ENCODE data around the gene BCL2. TPM values are rescaled to one million over a fixed set of nuclear protein-coding genes. Genes with fewer than 3 reads are reported as not detected.

Gene BCL2
- polyA plus RNA-seq, 1 of the 3 experiments (the other 2 are of a cell fraction): 1.5 TPM

DNA sequence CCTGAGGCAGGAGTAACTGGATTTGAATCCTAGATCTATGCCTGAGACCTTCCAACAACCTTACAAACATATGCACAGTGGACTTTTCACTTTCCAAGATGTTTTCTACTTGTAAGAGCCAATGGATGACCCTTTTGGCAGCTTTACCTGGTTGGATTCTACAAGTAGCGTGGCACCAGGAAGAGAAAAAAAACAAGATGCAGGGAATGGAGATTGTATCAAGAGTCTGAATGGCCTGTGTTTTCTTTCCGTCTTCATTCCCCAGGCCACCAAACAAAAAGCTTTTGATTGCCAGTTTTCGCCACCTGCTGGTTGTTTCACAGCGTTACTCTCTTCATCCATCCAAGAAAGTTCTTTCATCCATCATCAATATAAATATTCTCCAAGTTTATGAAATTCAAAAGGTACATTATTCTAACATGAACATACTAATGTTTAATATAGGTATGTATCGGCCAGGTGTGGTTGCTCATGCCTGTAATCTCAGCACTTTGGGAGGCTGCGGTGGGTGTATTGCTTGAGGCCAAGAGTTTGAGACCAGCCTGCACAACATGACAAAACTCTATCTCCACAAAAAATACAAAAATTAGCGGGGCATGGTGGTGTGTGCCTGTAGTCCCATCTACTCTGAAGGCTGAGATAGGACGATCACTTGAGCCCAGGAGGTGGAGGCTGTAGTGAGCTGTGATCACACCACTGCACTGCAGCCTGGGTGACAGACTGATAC, 3.5 kb upstream of the BCL2 start:
- Histone ChIP-seq H3K9me2 (no peaks in the 10 kb centered on the region), H3K79me2 (ENCODE audit: insufficient read depth) (no peaks in the 10 kb centered on the region), H3K27ac (ENCODE audit: low read depth in 2 of 2, low read length in 1 of 2) (peak overlapping the region; percentile 1 to 73; a peak in 3 of 4 replicates), H3F3A (replicated peaks; ENCODE audit: insufficient read depth) (peaks cover 6% of the 10 kb centered on the region), H4K20me1 (ENCODE audit: insufficient read depth) (no peaks in the 10 kb centered on the region), H3K4me1 (ENCODE audit: control insufficient read depth in 1 of 2, insufficient read depth in 2 of 2, low read depth in 1 of 2, low read length in 1 of 2) (peaks cover 5 to 13% of the 10 kb centered on the region in 2 experiments; a peak in 2 of 4 replicates), H3K4me3 (ENCODE audit: low read depth in 2 of 2, low read length in 1 of 2) (peak overlapping the region in 1 of 2 experiments; percentile 30; a peak in 1 of 4 replicates), H3K27me3 (ENCODE audit: insufficient read depth) (no peaks in the 10 kb centered on the region), H3K9me3 (no peaks in the 10 kb centered on the region), H2AFZ (ENCODE audit: low read depth) (peak overlapping the region; percentile 42; the same call in 1 of the 2 replicates), H3K4me2 (peak overlapping the region; percentile 10; the same call in 1 of the 2 replicates), H3K9ac (no peak overlapping the region), H3K36me3 (replicated peaks in 1 of 2; ENCODE audit: control insufficient read depth in 1 of 2, insufficient read depth in 2 of 2, low read length in 1 of 2) (no peaks in the 10 kb centered on the region)
- POLR2A ChIA-PET: interaction anchor here (1.0 kb wide), 1 partner anchor 306 kb away, joined by 3 read pairs; no protein-coding TSS in a partner anchor
- DNase-seq: peak; percentile 68
- 13% methylated on average over 8 of the region's 8 CpGs for WGBS (ENCODE audit: low lambda C conversion rate)
- CTCF ChIA-PET: interaction anchor here (0.6 to 8.0 kb wide), 52 partner anchors 9 to 745 kb away, joined by 3 to 129 read pairs (median 5); partner anchors contain the start of gene VPS4B
- 0 out of 2 replicates have a peak, but pooled peaks have one; percentile 43 for TF ChIP-seq MXI1 (IDR thresholded peaks at IDR 0.05; ENCODE audit: low read depth, low read length)
- TF ChIP-seq SMC3 (IDR thresholded peaks at IDR 0.05; ENCODE audit: low read depth, low read length): peak; percentile 96
- TF ChIP-seq NRF1 (IDR thresholded peaks at IDR 0.05; ENCODE audit: low read depth, low read length): 0 out of 2 replicates have a peak, but pooled peaks have one; percentile 12
- TF ChIP-seq RAD21 (IDR thresholded peaks at IDR 0.05; ENCODE audit: low read length): peak; percentile 93
- TF ChIP-seq RXRA (IDR thresholded peaks at IDR 0.05; ENCODE audit: borderline replicate concordance, low read depth): no peak
- TF ChIP-seq, protein P1, sequence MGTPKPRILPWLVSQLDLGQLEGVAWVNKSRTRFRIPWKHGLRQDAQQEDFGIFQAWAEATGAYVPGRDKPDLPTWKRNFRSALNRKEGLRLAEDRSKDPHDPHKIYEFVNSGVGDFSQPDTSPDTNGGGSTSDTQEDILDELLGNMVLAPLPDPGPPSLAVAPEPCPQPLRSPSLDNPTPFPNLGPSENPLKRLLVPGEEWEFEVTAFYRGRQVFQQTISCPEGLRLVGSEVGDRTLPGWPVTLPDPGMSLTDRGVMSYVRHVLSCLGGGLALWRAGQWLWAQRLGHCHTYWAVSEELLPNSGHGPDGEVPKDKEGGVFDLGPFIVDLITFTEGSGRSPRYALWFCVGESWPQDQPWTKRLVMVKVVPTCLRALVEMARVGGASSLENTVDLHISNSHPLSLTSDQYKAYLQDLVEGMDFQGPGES (IDR thresholded peaks at IDR 0.05; ENCODE audit: low read depth, low read length): no peak
- peak; percentile 54 for TF ChIP-seq CHD2 (IDR thresholded peaks at IDR 0.05; ENCODE audit: low read length, partially characterized antibody)
- TF ChIP-seq, protein P2, sequence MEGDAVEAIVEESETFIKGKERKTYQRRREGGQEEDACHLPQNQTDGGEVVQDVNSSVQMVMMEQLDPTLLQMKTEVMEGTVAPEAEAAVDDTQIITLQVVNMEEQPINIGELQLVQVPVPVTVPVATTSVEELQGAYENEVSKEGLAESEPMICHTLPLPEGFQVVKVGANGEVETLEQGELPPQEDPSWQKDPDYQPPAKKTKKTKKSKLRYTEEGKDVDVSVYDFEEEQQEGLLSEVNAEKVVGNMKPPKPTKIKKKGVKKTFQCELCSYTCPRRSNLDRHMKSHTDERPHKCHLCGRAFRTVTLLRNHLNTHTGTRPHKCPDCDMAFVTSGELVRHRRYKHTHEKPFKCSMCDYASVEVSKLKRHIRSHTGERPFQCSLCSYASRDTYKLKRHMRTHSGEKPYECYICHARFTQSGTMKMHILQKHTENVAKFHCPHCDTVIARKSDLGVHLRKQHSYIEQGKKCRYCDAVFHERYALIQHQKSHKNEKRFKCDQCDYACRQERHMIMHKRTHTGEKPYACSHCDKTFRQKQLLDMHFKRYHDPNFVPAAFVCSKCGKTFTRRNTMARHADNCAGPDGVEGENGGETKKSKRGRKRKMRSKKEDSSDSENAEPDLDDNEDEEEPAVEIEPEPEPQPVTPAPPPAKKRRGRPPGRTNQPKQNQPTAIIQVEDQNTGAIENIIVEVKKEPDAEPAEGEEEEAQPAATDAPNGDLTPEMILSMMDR (IDR thresholded peaks at IDR 0.05): peak; percentile 82
- TF ChIP-seq GATA2 (CRISPR knock-in tag; IDR thresholded peaks at IDR 0.05): peak; percentile 78
- peak; percentile 34; the same call in 1 of the 2 replicates for TF ChIP-seq NFIC (IDR thresholded peaks at IDR 0.05; ENCODE audit: borderline replicate concordance)
- TF ChIP-seq EP300 (IDR thresholded peaks at IDR 0.05; ENCODE audit: borderline replicate concordance in 1 of 2, low read depth in 1 of 2, low read length in 1 of 2): 0 out of 4 replicates have a peak, but pooled peaks of 1 of the 2 experiments have one; percentile 25
- no peak for TF ChIP-seq TAF1 (IDR thresholded peaks at IDR 0.05; ENCODE audit: borderline replicate concordance, low read depth, low read length)

All from SK-N-SH (cell line).